SK-N-SH treated with all-trans-retinoic acid at 6 μM for 48 hours (cell line): Measurements from ENCODE around the gene TIGD6.

ENCODE experiments used
- ARNTL ChIP-seq: fragments of 450-650 bp; formaldehyde crosslinking; IDR thresholded peaks from 2 replicates; pipeline ENCODE4 v1.5.0; 2020; ENCODE audit warnings: low read depth, mild to moderate bottlenecking, moderate library complexity, borderline replicate concordance
- GLIS3 ChIP-seq: fragments of 250-450 bp; sonication (Bioruptor Pico); IDR thresholded peaks from 2 replicates; pipeline ENCODE4 v1.5.0; 2020; ENCODE audit warnings: mild to moderate bottlenecking, moderate library complexity
- ISL1 ChIP-seq: fragments of 250-450 bp; sonication (Bioruptor Pico); IDR thresholded peaks from 2 replicates; pipeline ENCODE4 v2.1.2; 2022; ENCODE audit warnings: mild to moderate bottlenecking, moderate library complexity
- PATZ1 ChIP-seq: fragments of 250-450 bp; sonication (Bioruptor Pico); IDR thresholded peaks from 2 replicates; pipeline ENCODE4 v1.8.0; 2020; ENCODE audit warnings: mild to moderate bottlenecking, moderate library complexity, borderline replicate concordance
- PPARA ChIP-seq: fragments of 250-450 bp; sonication (Bioruptor Pico); IDR thresholded peaks from 2 replicates; pipeline ENCODE4 v1.5.0; 2020; ENCODE audit warnings: mild to moderate bottlenecking, borderline replicate concordance
- RARB ChIP-seq: fragments of 250-450 bp; sonication (Bioruptor Pico); IDR thresholded peaks from 2 replicates; pipeline ENCODE4 v1.8.0; 2021; ENCODE audit warnings: mild to moderate bottlenecking, moderate library complexity
- SNAI2 ChIP-seq: fragments of 250-450 bp; sonication (Bioruptor Pico); IDR thresholded peaks from 2 replicates; pipeline ENCODE4 v1.5.0; 2020; ENCODE audit warnings: mild to moderate bottlenecking, moderate library complexity
- TCF4 ChIP-seq: fragments of 250-450 bp; sonication (Bioruptor Pico); IDR thresholded peaks from 2 replicates; pipeline ENCODE4 v1.8.0; 2021; ENCODE audit warnings: mild to moderate bottlenecking, moderate library complexity, borderline replicate concordance
- TSHZ2 ChIP-seq: fragments of 250-450 bp; sonication (Bioruptor Pico); IDR thresholded peaks from 2 replicates; pipeline ENCODE4 v1.5.0; 2020; ENCODE audit warnings: mild to moderate bottlenecking, moderate library complexity
- ZFP3 ChIP-seq: fragments of 250-450 bp; sonication (Bioruptor Pico); IDR thresholded peaks from 2 replicates; pipeline ENCODE4 v1.5.0; 2020; ENCODE audit warnings: mild to moderate bottlenecking, moderate library complexity
- ZFP30 ChIP-seq: fragments of 450-650 bp; formaldehyde crosslinking; IDR thresholded peaks from 2 replicates; pipeline ENCODE4 v1.5.0; 2022; ENCODE audit warnings: mild to moderate bottlenecking, moderate library complexity
- ZNF565 ChIP-seq: fragments of 450-650 bp; formaldehyde crosslinking; conservative IDR thresholded peaks from 2 replicates; pipeline ENCODE4 v1.5.0; 2020; ENCODE audit warnings: low read depth, mild to moderate bottlenecking, moderate library complexity
- ZNF70 ChIP-seq: fragments of 450-650 bp; formaldehyde crosslinking; IDR thresholded peaks from 2 replicates; pipeline ENCODE4 v1.5.0; 2020; ENCODE audit warnings: mild to moderate bottlenecking, moderate library complexity

- TF ChIP-seq ZFP30 (CRISPR knock-in tag) (no peak), TCF4 (CRISPR knock-in tag) (no peak), PPARA (CRISPR knock-in tag) (no peak), PATZ1 (CRISPR knock-in tag) (no peak), ZNF565 (CRISPR knock-in tag) (no peak), TSHZ2 (CRISPR knock-in tag) (no peak), ZFP3 (CRISPR knock-in tag) (no peak), SNAI2 (CRISPR knock-in tag) (no peak), RARB (CRISPR knock-in tag) (no peak), ARNTL (CRISPR knock-in tag) (no peak), GLIS3 (CRISPR knock-in tag) (no peak), ZNF70 (CRISPR knock-in tag) (no peak), ISL1 (no peak)
Observed at GRCh38 chr5:149966946-149967345, 33.5 kb downstream of the TIGD6 start.
